Osteoblast (primary cell): ENCODE measurements around the gene PKIB. TPM values are rescaled to one million over a fixed set of nuclear protein-coding genes. Genes with fewer than 3 reads are reported as not detected.

Experiments
- DNase-seq: peaks from one replicate; pipeline ENCODE4 v3.0.0; 2011; ENCODE audit warnings: low spot score, mixed read lengths; ENCODE audit not compliant: insufficient read length; ENCODE audit errors: missing footprints
- H2AFZ ChIP-seq: 2 replicates; pipeline ENCODE4 v1.6.0; 2011; ENCODE audit warnings: mild to moderate bottlenecking, low read length
- H3K27ac ChIP-seq: 2 replicates; pipeline ENCODE4 v1.5.1; 2011; ENCODE audit warnings: mild to moderate bottlenecking, low read depth, low read length, moderate library complexity
- H3K27me3 ChIP-seq: 2 replicates; pipeline ENCODE4 v1.6.0; 2012; ENCODE audit warnings: mild to moderate bottlenecking, control low read depth, inconsistent platforms, low read length, moderate library complexity; ENCODE audit not compliant: insufficient read depth
- H3K36me3 ChIP-seq: 2 replicates; pipeline ENCODE4 v1.5.1; 2011; ENCODE audit warnings: mild to moderate bottlenecking, low read length, control low read depth, moderate library complexity; ENCODE audit not compliant: insufficient read depth
- H3K4me1 ChIP-seq: 2 replicates; pipeline ENCODE4 v1.5.1; 2011; ENCODE audit warnings: mild to moderate bottlenecking, low read length, control low read depth, moderate library complexity; ENCODE audit not compliant: insufficient read depth
- H3K4me2 ChIP-seq: 2 replicates; pipeline ENCODE4 v1.6.0; 2011; ENCODE audit warnings: mild to moderate bottlenecking, low read length; ENCODE audit not compliant: insufficient read depth
- H3K4me3 ChIP-seq: fragments of 200-600 bp; sonication (generic); 3 replicates; pipeline ENCODE4 v1.5.1; 2012; ENCODE audit warnings: mild to moderate bottlenecking, low read length, inconsistent platforms; ENCODE audit not compliant: insufficient read depth
- H3K79me2 ChIP-seq: 2 replicates; pipeline ENCODE4 v1.6.0; 2012; ENCODE audit warnings: mild to moderate bottlenecking, low read length, control low read depth, inconsistent platforms; ENCODE audit not compliant: insufficient read depth
- H3K9me3 ChIP-seq: 2 replicates; pipeline ENCODE4 v1.5.1; 2011; ENCODE audit warnings: low read depth, low read length, control low read depth
- H4K20me1 ChIP-seq: 2 replicates; pipeline ENCODE4 v1.6.0; 2012; ENCODE audit warnings: mild to moderate bottlenecking, low read length, control low read depth; ENCODE audit not compliant: insufficient read depth
- total RNA-seq: library from RNA; depleted of rRNA; stranded (reverse); fragments of >200 nt; gene quantifications from 2 replicates; pipeline ENCODE4 v1.2.3, GENCODE V29; 2012
- TF ChIP-seq, protein P1 (sequence below): IDR thresholded peaks from 2 replicates; pipeline ENCODE4 v1.5.1; 2011; ENCODE audit warnings: mild to moderate bottlenecking, low read depth, low read length, moderate library complexity; ENCODE audit errors: extremely low read depth

Gene PKIB
- total RNA-seq, 1 donor: 0.72 TPM

DNA sequence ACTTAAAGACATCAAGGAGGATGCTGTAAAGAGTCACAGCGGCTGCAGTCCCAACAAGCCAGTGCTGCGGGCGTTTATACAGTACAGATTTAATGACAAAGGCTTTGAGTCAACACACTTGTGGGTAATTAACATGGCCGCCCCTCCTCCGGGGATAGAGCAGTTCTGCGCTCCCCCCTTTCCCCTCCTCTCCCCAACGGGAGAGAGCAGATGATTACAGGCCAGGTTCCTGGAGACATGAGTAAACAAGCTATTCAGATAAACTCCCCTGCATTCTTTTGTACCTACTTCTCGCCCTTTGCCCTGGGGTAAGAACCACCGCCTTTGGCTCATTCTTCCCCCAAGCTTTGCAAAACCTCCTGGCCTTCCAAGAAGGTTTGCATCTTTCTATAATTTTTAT lies 145.7 kb downstream of the PKIB start:
- Histone ChIP-seq H2AFZ (no peak overlapping the region), H3K79me2 (no peaks in the 10 kb centered on the region), H3K9me3 (no peaks in the 10 kb centered on the region), H3K4me1 (no peaks in the 10 kb centered on the region), H3K27me3 (no peaks in the 10 kb centered on the region), H4K20me1 (no peaks in the 10 kb centered on the region), H3K27ac (no peak overlapping the region), H3K4me2 (no peak overlapping the region), H3K36me3 (no peaks in the 10 kb centered on the region), H3K4me3 (no peak overlapping the region)
- no peak for DNase-seq
- TF ChIP-seq, protein P1, sequence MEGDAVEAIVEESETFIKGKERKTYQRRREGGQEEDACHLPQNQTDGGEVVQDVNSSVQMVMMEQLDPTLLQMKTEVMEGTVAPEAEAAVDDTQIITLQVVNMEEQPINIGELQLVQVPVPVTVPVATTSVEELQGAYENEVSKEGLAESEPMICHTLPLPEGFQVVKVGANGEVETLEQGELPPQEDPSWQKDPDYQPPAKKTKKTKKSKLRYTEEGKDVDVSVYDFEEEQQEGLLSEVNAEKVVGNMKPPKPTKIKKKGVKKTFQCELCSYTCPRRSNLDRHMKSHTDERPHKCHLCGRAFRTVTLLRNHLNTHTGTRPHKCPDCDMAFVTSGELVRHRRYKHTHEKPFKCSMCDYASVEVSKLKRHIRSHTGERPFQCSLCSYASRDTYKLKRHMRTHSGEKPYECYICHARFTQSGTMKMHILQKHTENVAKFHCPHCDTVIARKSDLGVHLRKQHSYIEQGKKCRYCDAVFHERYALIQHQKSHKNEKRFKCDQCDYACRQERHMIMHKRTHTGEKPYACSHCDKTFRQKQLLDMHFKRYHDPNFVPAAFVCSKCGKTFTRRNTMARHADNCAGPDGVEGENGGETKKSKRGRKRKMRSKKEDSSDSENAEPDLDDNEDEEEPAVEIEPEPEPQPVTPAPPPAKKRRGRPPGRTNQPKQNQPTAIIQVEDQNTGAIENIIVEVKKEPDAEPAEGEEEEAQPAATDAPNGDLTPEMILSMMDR: no peak

GRCh38 chr6:122758927-122759334 lies 148.7 kb downstream of the PKIB start:
- Histone ChIP-seq H3K9me3 (no peaks in the 10 kb centered on the region), H3K27me3 (no peaks in the 10 kb centered on the region), H2AFZ (no peak overlapping the region), H3K27ac (no peak overlapping the region), H4K20me1 (no peaks in the 10 kb centered on the region), H3K4me3 (no peak overlapping the region), H3K4me1 (no peaks in the 10 kb centered on the region), H3K79me2 (no peaks in the 10 kb centered on the region), H3K4me2 (no peak overlapping the region), H3K36me3 (no peaks in the 10 kb centered on the region)
- no peak for DNase-seq
- TF ChIP-seq, protein P1: no peak

GRCh38 chr6:122760330-122760729 lies 150.1 kb downstream of the PKIB start:
- H3K4me2 ChIP-seq: no peak overlapping the region
- H3K27me3 ChIP-seq: no peaks in the 10 kb centered on the region
- TF ChIP-seq, protein P1: no peak
- no peak overlapping the region for H3K4me3 ChIP-seq
- no peaks in the 10 kb centered on the region for H3K9me3 ChIP-seq
- H3K4me1 ChIP-seq: no peaks in the 10 kb centered on the region
- no peak overlapping the region for H2AFZ ChIP-seq
- H3K27ac ChIP-seq: no peak overlapping the region
- H4K20me1 ChIP-seq: no peaks in the 10 kb centered on the region
- no peak for DNase-seq
- no peaks in the 10 kb centered on the region for H3K79me2 ChIP-seq
- H3K36me3 ChIP-seq: no peaks in the 10 kb centered on the region

- Histone ChIP-seq H4K20me1 (no peaks in the 10 kb centered on the region), H3K4me1 (no peaks in the 10 kb centered on the region), H3K27ac (no peak overlapping the region), H3K4me3 (no peak overlapping the region), H3K36me3 (no peaks in the 10 kb centered on the region), H3K9me3 (no peaks in the 10 kb centered on the region), H3K27me3 (no peaks in the 10 kb centered on the region), H2AFZ (no peak overlapping the region), H3K4me2 (no peak overlapping the region), H3K79me2 (no peaks in the 10 kb centered on the region)
- DNase-seq: no peak
- TF ChIP-seq, protein P1: no peak
Measured at GRCh38 chr6:122766256-122766655, 156.1 kb downstream of the PKIB start.
